NCI-H1417 treated with DMSO at 0.1 percent for 48 hours (cell line): Measurements from ENCODE around the gene CDC42BPG.
"Not testable (repeated sequence)": the region's sequence is repeated elsewhere in the genome, so short reads cannot be mapped to it uniquely, and the experiment has no call there.

Experiments
- DNase-seq: peaks from one replicate; lab custom pipeline; 2025; lab: John Stamatoyannopoulos, UW

CDC42BPG gene

DNA sequence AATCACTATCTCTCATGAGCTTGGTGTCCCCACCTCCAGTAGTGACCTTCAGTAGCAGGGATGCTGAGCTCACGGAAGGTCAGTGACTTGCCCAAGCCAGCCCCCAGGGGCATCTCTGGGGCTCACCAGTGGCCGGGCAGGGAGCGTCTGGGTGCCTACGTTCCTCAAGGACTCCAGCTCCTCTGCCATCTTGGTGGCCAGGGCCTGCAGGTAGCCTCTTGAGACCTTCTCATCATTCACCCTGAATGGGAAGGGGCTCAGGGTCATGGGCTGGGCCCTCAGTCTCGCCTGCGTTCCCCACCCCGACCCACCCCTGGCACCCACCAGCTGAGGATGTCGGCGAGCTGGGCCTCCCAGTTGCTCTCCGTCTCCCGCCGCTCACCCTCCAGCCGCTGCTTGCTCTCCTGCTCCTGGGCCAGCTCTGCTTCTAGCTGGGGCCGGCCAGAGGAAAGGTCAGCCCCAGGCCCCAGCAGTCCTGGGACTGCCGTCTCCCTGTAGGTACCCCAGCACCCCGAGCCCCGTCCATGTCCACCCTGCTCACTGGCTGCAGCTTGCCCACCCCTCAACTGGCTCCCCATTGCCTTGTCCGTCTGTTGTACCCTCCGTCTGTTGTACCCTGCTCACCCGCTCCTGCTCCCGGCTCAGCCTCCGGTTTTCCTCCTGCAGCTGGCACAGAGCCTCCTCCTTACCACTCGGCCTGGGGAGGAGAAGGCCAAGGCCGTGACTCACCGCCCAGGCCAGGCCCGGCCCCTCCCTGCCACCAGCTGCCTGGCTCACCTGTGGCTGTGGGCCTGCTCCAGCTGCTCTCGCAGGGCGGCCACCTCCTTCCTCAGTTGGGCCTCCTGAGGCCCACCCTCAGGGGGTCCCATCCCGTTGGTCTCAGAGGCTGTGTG, 9.5 kb downstream of the CDC42BPG start:
- DNase-seq = no peak

DNA sequence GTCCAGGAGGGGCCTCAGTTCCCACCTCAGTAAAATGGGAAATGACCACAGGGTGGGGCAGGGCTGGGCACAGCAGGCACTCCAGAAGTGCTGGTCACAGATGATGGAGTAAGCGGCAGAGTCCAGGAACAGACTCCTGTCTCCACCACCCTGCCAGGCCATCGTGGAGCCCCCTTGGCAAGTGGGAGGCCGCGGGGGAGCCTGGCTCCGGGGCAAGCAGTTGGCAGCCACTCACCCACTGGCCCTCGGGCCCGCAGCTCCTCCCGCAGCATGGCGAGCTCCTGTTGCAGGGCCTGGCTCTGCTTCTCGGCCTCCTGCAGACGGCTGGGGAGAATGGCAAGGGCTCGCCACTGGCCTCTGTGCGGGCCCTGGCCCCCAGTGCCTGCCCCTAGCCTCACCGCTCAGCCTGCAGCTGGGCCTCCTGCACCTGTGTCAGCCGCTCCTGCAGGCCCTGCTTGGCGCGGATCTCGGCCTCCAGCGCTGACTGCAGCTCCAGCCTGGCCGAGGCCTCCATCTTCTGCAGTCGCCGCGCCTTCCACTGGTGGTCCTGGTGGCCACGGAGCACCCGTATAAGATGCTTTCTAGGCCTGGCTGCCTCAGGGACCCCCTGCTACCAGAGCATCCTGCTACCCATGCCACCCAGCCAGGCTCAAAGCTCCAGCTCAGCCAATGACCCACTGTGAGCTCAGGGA, 10.3 kb downstream of the CDC42BPG start:
- no peak for DNase-seq

DNA sequence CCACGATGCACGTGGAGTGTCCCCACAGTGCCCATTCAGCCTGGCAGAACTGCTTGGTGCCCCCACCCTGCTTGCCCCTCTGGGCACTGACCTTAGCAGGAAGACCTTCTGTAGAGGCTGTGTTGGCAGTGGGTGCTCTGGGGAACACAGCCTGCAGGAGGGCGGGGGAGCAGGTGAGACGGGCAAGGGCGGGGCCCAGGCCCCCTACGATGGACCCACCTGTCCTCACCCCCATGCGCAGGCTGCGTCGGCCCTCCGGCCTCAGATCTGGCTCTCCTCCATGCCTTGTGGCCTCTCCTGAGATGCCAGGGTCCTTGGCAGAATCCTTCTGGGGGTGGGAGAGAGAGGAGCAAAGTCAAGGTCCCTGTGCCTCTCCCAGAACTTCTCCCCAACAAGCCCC, 10.9 kb downstream of the CDC42BPG start:
- no peak for DNase-seq

DNA sequence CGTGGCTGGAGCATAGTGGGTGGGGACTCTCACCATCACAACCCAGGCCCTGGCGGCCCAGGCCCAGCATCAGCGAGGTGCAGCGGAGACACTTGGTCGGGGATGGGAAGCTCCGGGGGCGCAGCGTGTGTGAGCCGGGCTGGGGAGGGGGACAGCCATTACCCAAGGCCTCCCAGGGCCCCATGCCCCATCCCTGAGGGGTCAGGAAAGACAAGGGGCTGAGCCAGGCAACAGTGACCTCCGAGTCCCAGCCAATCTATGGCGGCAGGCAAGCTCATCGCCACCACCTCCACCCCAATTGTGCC, 11.3 kb downstream of the CDC42BPG start:
- no peak for DNase-seq

DNA sequence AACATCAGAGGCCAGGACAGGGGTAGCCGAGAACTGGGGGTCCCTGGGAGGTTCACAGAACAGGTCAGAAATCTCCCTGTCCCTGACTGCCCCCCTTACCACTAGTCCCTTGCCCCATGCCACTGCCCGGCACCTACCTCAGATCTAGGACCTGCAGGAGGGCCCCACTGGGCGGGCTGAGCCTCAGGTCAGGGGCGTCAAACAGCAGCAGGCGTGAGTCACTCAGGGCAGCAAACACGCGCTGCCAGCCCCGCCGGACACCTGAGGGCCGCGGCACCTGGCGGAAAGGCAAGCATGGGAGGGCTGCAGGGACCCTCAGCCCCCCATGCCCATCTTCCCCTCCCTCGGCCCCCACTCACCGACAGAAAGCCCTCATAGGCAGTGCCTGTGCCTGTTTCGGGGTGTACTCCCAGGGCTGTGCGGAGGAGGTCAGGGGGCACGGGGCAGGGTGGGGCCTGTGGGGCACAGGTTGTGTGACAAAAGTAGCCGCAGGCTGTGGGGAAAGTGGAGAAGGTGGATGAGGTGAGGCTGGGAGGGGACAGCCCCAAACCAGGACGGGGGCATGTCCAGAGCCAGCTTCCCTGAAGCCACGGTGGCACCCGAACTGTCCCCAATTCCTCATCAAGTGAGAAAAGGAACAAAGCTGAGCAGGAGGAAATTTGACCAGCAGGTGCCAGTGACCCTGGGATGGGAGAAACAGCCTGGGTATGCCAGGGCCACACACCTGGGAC, 11.8 kb downstream of the CDC42BPG start:
- no peak for DNase-seq

DNA sequence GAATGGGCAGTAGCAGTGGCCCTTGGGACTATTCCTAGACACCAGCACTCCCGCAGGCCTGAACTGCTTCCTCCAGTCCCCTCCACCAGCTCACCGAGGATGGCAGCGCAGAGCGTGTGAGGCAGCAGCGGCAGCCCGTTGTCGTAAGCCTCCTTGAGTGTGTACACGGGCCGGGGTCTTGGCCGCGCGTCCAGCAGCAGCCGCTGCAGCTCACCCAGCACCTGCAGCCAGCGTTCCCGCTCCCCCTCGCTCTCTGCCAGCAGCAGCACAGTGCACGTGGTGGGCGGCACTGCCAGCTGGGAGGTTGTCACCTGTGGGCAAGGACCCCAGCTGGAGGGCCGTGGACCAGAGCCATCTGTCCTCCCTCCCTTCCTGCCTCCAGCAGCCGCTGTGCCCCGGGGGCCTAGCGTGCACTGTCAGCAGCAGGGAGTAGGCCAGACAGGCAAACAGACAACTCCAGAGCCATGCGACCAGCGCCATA, 13.0 kb downstream of the CDC42BPG start:
- DNase-seq = no peak

DNA sequence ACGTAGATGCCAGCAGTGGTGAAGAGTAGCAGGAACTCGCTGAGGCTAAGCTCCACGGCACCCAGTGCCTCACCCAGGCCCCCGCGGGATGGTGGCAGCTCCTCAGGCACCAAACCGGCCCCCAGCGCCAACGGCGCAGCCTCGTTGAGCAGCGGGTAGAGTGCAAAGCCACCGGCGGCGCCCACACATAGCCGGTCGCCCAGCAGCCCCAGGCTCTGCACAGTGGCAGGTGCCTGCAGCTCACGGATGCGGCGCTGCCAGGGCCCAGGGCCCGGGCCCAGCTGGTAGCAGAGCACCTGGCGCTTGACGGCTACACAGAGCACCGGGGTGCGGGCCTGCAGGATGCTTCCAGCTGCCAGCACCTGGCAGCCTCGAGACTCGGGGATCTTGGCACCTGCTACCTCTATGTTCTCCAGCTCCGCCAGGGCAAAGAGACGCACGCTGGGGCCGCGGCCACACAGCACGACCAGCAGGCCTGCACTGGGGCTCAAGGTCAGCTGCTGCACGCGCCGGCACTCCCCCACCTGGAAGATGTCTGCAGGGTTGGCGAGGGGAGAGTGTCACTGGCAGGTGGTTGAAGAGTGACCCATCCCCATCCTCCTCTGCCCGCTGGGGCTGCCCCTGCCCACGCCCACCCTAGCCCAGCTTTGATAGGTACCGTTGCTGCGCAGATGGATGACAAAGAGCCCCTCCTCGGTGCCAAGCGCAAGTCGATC, 14.8 kb downstream of the CDC42BPG start:
- no peak for DNase-seq

DNA sequence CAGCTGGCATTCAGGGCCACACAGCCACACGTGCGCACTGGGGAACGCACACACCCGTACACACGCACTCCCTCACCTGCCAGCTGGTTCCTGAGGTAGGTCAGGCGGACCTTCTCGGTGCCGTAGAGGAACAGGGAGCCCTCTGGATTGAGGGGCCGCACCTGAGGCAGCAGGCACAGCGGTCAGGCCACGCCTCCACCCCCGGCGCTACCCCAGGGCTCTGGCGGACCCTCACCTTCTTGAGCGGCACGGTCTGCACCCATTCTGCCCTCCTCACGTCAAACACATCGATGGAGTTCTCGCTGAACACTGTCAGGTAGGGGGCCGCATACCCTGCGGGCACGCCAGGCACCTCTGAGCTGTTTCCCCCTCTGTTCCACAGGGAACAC, 17.0 kb downstream of the CDC42BPG start:
- DNase-seq = no peak

DNA sequence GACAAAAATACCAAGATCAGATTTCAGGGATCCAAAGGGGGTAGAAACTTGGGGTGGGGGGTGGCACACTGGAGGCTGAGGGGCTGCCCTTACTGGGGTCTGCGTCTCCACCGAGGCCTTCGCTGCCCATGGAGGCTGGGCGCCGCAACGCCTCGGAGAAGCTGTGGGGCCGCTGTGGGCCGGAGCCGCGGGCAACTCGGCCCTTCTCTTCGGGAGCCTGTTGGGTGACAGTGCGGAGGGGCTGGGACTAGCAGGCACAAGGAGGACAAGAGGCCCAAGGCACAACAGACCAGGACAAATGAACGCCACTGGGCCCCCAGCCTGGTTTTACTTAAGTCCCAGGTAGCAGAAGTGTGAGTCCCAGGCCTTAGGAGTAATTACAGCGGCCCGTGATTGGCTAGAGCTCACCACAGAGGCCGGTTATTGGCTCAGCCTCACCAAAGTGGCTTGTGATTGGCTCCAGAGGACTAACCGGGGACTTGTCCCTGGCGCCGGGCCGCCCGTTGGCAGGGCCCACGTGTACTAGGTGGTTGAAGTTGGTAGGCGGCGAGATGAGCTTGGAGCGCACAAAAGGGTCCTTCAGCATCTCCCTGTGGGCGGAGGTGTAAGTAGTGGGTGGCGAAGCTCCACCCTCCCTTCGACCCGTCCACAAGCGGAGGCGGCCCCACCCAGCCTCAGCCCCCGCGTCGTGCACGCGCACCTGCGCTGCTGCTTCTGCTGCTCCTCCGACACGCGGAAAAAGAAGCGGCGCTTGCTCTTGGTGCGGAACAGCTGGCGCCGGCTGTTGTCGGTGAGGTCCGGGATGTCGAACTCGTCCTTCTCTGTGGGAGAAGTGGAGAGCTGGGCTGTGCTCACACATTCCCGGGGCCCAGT, 17.6 kb downstream of the CDC42BPG start:
- DNase-seq = no peak

DNA sequence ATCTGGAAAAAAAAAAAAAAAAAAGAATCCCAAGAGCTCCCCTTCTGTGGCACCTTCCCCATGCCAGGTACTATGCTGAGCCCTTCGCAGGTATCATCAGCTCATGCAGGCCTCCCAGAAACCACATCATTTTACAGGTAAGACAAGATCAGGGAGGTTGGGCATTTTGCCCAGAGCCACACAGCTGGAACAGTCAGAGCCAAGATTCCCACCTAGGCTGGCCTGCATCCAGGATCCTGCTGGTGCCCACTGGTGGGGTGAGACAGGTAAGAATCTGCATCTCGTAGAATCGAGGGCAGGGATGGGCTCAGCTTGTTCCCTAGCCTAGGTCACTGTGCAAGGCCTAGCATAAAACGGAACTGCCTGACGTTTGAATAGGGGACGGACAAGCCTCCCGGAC, 18.4 kb downstream of the CDC42BPG start:
- no peak for DNase-seq

DNA sequence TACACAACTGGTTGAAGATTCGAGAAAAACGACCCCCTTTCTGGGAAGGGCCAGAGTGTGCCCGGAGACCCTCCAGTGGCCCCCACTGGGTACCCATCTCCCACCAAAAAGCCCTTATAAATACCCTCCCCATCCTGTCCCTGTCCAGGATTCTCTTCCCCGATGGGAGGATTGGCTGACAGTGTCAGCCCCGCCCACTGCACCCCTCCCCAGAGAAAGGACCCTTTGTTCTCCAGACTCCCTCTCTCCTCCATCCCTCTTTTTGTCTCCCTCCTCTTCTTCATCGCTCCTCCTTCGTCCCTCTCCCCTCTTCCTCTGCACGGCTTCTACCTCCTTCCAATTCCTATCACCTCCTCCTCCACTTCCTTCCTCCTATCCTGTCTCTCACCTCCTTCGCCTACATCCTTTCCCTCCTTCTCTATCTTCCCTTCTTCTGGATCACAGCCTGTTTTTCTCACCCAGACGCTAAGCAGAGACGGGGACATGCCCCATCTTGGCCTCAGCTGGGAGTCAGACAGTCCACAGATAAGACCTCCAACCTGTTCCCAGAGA, 20.8 kb downstream of the CDC42BPG start:
- DNase-seq = no peak

DNA sequence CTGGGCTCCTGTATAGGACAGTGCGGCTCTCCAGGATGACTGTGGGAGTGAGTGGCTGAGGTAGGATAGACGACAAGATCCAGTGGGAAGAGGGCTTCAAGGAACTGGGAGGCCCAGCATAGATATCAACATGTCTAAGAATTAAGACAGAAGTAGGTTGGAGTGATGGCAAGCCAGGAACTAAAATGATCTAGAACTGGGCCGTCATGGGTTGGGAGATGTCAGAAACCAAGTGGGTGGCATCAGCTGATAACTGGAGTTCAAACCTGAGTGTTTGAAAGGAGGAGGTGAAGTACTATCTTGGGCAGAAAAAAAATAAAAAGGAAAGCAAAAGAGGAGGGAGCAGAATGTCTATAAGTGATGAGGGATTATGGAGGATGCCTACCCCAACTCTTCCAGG, 27.0 kb downstream of the CDC42BPG start:
- DNase-seq = no peak

DNA sequence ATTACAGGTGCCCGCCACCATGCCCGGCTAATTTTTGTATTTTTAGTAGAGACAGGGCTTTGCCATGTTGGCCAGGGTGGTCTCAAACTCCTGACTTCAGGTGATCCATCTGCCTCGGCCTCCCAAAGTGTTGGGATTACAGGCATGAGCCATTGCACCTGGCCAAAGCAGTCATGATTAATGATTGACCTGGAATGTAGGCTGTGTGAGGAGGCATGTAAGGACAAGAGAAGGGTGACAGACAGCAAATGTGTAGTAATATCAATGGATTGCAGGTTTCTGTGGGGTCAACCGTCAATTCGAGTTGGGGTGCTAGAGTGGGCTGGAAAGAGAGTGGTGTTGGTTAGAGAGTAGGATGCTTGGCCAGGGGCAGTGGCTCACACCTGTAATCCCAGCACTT, 29.0 kb downstream of the CDC42BPG start:
- DNase-seq = not testable (repeated sequence)

DNA sequence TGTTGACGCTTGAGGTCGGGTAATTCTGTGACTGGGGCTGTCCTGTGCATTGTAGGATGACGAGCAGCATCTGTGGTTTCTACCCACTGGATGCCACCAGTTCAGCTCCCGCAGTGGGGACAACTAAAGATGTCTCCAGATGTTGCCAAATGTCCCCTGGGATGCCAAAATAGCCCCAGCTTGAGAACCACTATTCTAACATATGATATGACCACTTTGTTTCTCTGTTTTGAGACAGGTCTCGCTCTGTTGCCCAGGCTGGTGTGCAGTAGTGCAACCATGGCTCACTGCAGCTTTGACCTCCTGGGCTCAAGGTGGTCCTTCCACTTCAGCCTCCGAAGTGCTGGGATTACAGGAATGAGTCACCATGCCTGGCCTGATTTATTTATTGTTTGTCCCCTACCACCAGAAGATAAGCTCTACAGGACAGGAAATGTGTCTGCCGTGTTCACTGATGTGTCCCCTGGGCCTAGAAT, 29.7 kb downstream of the CDC42BPG start:
- DNase-seq = no peak

DNA sequence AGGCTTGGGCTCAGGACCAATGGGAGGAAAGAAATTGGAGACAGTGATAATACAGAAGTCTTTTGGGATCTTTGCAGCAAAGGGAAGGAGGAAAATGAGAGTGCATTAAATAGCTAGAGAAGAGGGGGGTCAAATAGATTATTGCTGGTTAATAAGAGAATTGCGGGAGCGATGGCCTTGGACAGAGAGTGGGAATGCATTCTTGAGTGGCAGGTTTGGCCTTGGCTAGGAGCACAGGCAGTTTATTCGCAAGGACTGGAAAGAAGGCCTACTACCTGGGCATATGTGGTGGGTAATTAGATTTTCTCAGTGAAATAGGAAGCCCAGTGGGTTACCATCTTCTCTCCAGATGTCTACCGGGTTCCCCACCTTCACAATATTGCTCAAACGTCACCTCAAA, 30.6 kb downstream of the CDC42BPG start:
- DNase-seq = no peak

DNA sequence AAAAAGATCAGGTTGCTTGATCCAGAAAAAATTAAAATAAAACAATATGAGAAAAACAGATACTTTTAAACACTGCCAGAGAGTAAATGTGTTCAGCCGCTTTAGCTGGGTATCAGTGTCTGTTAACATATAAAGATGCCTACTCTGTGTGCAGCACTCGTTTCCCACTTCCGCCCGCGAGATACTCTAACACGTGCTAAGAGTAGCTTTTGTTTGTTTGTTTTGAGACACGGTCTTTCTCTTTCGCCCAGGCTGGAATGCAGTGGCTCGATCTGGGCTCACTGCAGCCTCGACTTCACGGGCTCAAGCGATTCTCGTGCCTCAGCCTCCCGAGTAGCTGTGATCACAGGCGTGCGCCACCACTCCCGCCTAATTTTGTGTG, 33.6 kb downstream of the CDC42BPG start:
- no peak for DNase-seq

DNA sequence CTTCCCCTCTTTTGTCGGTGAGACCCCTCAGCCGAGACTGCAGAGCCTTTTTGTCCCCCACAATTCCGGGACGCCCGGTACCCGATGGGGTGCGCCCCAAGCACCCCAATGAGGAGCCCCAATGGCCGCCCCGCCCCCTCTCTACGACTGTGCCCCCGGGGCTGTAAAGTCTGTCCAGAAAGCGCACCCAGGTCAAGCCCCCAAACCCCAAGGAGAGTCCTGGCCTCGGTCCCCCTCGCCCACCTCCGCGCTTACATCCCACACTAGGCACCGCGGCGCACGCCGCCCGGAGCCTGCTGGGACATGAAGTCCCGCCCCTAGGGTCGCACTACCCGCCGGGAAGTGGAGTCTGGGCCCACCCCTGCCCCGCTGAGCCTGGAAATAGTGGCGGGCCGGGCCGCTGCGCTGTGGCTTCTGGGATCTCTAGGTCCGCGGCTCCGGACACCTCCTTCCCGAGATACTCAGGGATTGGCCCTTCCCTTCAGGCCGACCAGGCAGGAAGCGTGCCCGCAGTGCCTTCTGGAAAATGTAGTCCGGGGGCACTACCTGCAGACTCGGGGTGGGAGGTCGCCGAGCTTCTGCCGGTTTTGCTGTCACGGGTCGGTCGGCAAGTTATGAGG, 34.1 kb downstream of the CDC42BPG start, which contains the start of gene MEN1:
Gene MEN1, minus strand, starts transcription at position 281 of the 620 bp plus-strand sequence. CDS start 442 bp downstream, outside the sequence.
- peak; percentile 58 for DNase-seq

DNA sequence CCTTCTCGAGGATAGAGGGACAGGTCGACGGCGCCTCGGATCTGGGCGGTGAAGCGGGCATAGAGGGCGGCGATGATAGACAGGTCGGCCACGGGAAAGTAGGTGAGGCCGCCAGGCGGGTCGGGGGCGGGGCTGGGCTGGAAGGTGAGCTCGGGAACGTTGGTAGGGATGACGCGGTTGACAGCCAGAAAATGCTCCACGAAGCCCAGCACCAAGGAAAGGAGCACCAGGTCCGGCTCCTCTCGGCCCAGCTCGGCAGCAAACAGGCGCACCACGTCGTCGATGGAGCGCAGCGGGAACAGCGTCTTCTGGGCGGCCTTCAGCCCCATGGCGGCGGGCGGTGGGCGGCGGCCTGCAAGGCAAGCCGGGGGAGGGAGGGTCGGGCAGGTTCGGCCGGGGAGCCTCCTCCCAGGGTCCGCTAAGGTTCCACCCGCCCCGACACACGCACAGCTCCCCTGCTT, 34.6 kb downstream of the CDC42BPG start:
- no peak for DNase-seq

DNA sequence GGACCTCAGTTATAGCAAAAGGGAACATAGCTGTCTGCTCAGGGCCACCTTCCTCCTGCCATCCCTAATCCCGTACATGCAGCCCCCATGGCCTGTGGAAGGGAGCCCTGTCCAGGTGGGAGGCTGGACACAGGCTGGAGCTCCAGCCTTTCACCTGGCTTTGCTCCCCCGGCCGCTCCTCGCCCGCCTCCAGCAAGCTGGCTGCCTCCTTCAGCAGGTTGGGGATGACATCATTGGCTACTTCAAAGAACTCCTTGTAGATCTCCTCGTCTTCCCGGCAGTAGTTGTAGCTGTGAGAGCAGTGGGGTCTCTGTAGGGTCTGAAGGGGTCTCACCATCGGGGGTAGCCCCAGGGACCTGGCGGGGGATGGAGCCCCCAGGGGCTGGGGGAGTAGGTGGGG, 39.0 kb downstream of the CDC42BPG start:
- DNase-seq = no peak
